ENCODE data around the gene MC5R.

The MC5R gene

GRCh38 chr18:13823707-13824395 lies at the start of gene MC5R:
MC5R (plus strand) TSS chr18:13824149; CDS start chr18:13825766, 1,617 bp downstream.
- DNase-seq, result no peak

DNA sequence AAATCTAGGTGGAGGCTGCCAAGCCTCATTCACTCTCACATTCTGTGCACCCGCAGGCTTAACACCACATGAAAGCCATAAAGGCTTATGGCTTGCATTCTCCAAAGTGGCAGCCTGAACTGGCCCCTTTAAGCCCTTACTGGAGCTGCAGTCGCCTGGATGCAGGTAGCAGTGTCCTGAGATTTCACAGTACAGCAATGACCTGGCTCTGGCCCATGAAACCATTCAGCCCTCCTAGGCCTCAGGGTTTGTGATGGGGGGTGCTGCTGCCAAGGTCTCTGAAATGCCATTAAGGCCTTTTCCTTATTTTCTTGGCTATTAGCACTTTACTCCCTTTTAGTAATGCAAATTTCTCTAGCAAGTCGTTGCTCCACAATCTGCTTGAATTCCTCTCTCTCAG lies 48.9 kb upstream of the MC5R start:
- no peak for DNase-seq

DNA sequence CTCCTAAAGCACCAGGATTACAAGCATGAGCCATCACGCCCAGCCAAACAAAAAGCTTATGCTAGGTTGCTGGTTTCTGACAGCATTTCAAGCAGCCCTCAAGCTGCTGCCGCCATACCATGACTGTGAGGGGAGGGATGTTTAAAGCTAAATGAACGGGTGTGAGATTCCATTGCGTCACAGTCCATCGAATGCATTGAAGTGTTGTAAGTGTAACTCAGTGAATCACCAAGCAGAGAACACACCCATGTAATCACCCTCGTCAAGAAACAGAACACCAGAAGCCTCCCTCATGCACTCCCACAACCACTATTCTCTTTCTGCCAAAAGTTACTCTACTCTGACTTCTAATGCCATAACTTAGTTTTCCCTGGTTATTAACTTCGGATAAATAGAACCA lies 32.8 kb upstream of the MC5R start:
- no peak for DNase-seq

GRCh38 chr18:13793819-13794218 lies 30.1 kb upstream of the MC5R start:
- no peak for DNase-seq

GRCh38 chr18:13796515-13796914 lies 27.4 kb upstream of the MC5R start:
- DNase-seq, result no peak

DNA sequence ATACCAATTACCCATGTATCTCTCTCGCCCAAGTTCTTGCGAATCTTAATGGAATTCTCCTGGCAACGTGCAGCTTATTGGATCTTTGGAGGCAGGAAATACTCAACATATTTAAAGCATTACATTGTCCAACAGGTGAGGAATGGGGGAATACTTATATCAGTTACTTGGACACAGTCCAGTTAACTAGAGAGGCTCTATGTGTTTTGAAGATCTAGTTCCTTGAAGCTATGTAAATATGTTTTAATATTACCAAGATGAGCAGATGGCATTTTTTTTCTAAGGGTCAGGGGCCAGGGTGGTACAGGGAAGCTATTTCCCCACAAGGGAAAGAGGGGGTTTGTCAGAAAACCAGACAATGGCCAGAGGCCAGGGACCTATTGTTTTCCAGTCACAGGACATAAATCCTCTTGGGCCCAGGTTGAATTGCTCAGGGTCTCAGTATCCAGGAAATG lies 26.8 kb upstream of the MC5R start:
- no peak for DNase-seq

DNA sequence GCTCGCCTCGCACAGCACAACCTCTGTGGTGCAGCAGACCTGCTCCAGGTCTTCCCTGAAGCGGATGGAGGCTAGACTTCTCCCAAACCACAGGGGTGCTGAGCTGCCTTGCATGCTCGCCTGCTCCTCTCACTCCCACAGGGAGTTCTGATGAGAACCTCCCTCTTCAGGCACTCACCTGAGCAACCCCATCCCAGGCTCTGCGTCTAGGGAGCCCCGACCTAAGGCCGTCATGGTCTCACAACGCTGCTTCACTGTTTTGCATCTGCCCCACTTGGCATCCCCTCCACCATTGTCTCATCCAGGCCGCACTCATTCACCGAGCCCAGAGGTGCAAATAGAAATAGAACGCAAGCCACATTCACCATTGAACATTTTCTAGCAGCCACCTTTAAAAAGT lies 24.6 kb upstream of the MC5R start:
- DNase-seq, result no peak

- no peak for DNase-seq
Measured at GRCh38 chr18:13800505-13801259, 23.3 kb upstream of the MC5R start.

- no peak for DNase-seq
Measured at GRCh38 chr18:13801260-13801601, 22.7 kb upstream of the MC5R start.

GRCh38 chr18:13804305-13804704 lies 19.6 kb upstream of the MC5R start:
- no peak for DNase-seq

GRCh38 chr18:13808294-13809042 lies 15.5 kb upstream of the MC5R start:
- no peak for DNase-seq

GRCh38 chr18:13809043-13809430 lies 14.9 kb upstream of the MC5R start:
- no peak for DNase-seq

DNA sequence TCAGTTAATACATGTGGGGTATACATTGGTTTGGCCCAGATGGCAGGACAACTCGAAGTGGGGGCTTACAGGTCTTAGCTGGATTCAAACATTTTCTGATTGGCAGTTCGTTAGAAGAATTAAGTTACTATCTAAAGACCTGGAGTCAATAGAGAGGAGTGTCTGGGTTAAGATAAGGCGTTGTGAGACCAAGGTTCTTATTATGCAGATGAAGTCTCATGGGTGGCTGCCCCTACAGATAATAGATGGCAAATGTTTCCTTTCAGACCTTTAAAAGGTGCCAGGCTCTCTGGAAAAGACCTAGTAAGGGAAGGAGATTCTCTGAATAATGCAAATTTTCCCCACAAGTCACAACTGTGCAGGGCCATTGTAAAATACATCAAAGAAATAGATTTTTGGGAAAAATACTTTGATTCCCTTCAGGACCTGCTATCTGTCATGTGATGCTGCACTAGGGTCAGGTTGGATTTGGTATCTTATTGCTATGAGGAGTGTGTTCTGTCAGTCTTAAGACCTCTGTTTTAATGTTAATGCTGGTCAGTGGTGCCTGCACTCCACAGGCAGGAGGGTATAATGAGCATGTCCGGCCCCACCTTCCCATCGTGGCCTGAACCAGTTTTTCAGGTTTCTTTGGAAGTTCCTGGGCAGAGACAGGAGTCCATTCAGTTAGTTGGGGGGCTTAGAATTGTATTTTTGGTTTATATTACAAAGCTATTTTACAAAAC lies 14.3 kb upstream of the MC5R start:
- no peak for DNase-seq

- no peak for DNase-seq
Measured at GRCh38 chr18:13810950-13811485, 12.9 kb upstream of the MC5R start.

DNA sequence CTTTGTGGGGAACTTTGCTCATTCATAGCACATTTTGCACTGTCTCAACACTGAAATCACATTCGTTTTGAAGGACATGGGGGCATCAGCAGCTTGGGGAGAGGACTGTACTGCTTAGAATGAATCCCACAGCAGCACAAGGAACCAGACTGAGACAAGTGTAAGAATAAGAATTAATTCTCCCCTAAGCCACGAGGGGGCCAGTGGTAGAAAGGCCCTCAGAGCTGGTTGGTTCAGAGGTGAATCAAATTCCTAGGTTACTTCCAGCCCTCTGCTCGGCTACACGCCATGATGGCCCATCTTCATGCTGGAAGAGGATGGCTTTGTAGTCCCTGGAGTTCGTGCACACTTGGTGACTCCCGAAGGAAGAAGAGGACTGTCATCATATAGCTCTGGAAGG lies 12.0 kb upstream of the MC5R start:
- no peak for DNase-seq

GRCh38 chr18:13813271-13813849 lies 10.6 kb upstream of the MC5R start:
- peak; percentile 12 for DNase-seq

DNA sequence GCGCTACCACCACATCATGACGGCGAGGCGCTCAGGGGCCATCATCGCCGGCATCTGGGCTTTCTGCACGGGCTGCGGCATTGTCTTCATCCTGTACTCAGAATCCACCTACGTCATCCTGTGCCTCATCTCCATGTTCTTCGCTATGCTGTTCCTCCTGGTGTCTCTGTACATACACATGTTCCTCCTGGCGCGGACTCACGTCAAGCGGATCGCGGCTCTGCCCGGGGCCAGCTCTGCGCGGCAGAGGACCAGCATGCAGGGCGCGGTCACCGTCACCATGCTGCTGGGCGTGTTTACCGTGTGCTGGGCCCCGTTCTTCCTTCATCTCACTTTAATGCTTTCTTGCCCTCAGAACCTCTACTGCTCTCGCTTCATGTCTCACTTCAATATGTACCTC lies 2.3 kb downstream of the MC5R start:
- DNase-seq, result no peak

GRCh38 chr18:13831864-13832508 lies 8.0 kb downstream of the MC5R start:
- no peak for DNase-seq

DNA sequence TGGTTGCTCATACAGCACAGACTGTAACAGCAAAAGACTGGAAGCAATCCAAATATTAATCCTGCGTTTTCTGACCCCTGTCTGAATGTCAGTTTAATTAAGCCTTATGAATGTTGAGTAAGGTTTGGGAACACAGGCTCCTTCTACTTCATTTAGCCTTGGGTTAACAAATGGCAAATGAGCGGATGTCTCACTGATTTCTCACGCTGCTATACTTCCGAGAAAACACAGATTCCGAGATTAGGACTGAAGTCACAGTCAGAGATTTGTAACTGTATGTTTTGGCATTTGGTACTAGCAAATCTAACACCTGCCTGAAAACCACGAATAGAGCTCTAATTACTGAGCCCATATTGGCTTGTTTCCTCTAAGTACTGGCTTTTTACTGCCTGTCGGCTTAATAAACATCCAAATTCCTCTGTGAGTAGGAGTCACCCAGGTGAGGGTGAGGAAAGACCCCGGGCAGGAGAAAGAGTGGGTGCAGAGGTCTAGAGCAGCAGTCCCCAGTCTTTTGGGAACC lies 10.6 kb downstream of the MC5R start:
- no peak for DNase-seq

DNA sequence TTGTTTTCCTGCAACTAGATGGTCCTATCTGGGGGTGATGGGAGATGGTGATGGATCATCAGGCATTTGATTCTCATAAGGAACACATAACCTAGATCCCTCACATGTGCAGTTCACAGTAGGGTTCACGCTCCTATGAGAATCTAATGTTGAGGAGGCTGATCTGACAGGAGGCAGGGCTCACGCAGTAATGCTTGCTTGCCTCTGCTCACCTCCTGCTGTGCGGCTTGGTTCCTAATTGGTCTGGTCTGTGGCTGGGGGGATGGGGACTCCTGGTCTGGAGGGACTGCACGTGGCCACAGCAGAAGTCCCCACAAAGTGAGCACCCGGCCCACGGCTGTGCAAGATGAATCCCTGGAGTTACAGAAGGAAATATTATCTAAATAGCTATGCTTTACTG lies 11.3 kb downstream of the MC5R start:
- DNase-seq, result no peak

- no peak for DNase-seq
Measured at GRCh38 chr18:13836559-13836958, 12.6 kb downstream of the MC5R start.

- DNase-seq, result no peak
Measured at GRCh38 chr18:13849791-13850190, 25.8 kb downstream of the MC5R start.
